ENCODE results near the gene CYP4F2.

DNA sequence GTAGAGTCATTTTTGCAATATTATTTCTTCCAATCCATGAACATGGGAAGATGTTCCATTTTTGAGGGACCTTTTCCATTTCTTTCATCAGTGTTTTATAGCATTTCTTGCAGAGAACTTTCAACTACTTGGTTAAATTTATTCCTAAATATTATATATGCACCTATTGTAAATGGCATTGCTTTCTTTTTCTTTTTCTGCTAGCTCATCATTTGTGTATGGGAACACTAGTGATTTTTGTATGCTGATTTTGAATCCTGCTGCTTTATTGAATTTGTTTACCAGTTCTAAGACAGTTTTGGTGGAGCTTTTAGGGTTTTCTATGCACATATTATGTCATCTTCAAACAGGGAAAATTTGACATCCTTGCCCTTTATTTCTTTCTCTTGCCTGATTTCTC is 7.2 kb upstream of the CYP4F2 start:
- TF ChIP-seq EZH2 (IDR thresholded peaks at IDR 0.05; ENCODE audit: insufficient read depth, poor library complexity, severe bottlenecking), result no peak
- no peak for TF ChIP-seq EZH2phosphoT487 (IDR thresholded peaks at IDR 0.05; ENCODE audit: insufficient read depth, low read depth)
